ENCODE measurements around the gene IQGAP2.

The IQGAP2 gene

GRCh38 chr5:76378355-76378754, 24.7 kb upstream of the IQGAP2 start:
- Histone ChIP-seq H3K9me3 (ENCODE audit: insufficient read depth, low read length) (no peaks in the 10 kb centered on the region), H3K36me3 (ENCODE audit: insufficient read depth, insufficient read length, low read length) (no peaks in the 10 kb centered on the region), H3K27me3 (ENCODE audit: insufficient read depth, insufficient read length) (no peaks in the 10 kb centered on the region), H3K9ac (ENCODE audit: insufficient read length, low read depth) (no peak overlapping the region), H3K4me1 (ENCODE audit: insufficient read depth, insufficient read length) (no peaks in the 10 kb centered on the region), H3K4me3 (ENCODE audit: insufficient read length, low read depth) (no peak overlapping the region)
- TF ChIP-seq SUZ12 (IDR thresholded peaks at IDR 0.05; ENCODE audit: extremely low read depth, insufficient read depth, insufficient read length) (no peak), ZNF274 (IDR thresholded peaks at IDR 0.05; ENCODE audit: low read depth, low read length) (no peak), YY1 (IDR thresholded peaks at IDR 0.05; ENCODE audit: insufficient read depth, insufficient read length) (no peak)
- no peak for DNase-seq (ENCODE audit: low read depth, low spot score)

- Histone ChIP-seq H3K9me3 (ENCODE audit: insufficient read depth, low read length) (no peaks in the 10 kb centered on the region), H3K4me3 (ENCODE audit: insufficient read length, low read depth) (no peak overlapping the region), H3K4me1 (ENCODE audit: insufficient read depth, insufficient read length) (no peaks in the 10 kb centered on the region), H3K27me3 (ENCODE audit: insufficient read depth, insufficient read length) (no peaks in the 10 kb centered on the region), H3K9ac (ENCODE audit: insufficient read length, low read depth) (no peak overlapping the region), H3K36me3 (ENCODE audit: insufficient read depth, insufficient read length, low read length) (no peaks in the 10 kb centered on the region)
- no peak for DNase-seq (ENCODE audit: low read depth, low spot score)
- TF ChIP-seq ZNF274 (IDR thresholded peaks at IDR 0.05; ENCODE audit: low read depth, low read length) = no peak
- TF ChIP-seq SUZ12 (IDR thresholded peaks at IDR 0.05; ENCODE audit: extremely low read depth, insufficient read depth, insufficient read length) = no peak
- no peak for TF ChIP-seq YY1 (IDR thresholded peaks at IDR 0.05; ENCODE audit: insufficient read depth, insufficient read length)
Observed at GRCh38 chr5:76379316-76379715, 23.8 kb upstream of the IQGAP2 start.

GRCh38 chr5:76379855-76380254, 23.2 kb upstream of the IQGAP2 start:
- Histone ChIP-seq H3K27me3 (ENCODE audit: insufficient read depth, insufficient read length) (no peaks in the 10 kb centered on the region), H3K9me3 (ENCODE audit: insufficient read depth, low read length) (no peaks in the 10 kb centered on the region), H3K36me3 (ENCODE audit: insufficient read depth, insufficient read length, low read length) (no peaks in the 10 kb centered on the region), H3K9ac (ENCODE audit: insufficient read length, low read depth) (no peak overlapping the region), H3K4me1 (ENCODE audit: insufficient read depth, insufficient read length) (no peaks in the 10 kb centered on the region), H3K4me3 (ENCODE audit: insufficient read length, low read depth) (no peak overlapping the region)
- no peak for DNase-seq (ENCODE audit: low read depth, low spot score)
- no peak for TF ChIP-seq SUZ12 (IDR thresholded peaks at IDR 0.05; ENCODE audit: extremely low read depth, insufficient read depth, insufficient read length)
- TF ChIP-seq YY1 (IDR thresholded peaks at IDR 0.05; ENCODE audit: insufficient read depth, insufficient read length) = no peak
- TF ChIP-seq ZNF274 (IDR thresholded peaks at IDR 0.05; ENCODE audit: low read depth, low read length) = no peak

DNA sequence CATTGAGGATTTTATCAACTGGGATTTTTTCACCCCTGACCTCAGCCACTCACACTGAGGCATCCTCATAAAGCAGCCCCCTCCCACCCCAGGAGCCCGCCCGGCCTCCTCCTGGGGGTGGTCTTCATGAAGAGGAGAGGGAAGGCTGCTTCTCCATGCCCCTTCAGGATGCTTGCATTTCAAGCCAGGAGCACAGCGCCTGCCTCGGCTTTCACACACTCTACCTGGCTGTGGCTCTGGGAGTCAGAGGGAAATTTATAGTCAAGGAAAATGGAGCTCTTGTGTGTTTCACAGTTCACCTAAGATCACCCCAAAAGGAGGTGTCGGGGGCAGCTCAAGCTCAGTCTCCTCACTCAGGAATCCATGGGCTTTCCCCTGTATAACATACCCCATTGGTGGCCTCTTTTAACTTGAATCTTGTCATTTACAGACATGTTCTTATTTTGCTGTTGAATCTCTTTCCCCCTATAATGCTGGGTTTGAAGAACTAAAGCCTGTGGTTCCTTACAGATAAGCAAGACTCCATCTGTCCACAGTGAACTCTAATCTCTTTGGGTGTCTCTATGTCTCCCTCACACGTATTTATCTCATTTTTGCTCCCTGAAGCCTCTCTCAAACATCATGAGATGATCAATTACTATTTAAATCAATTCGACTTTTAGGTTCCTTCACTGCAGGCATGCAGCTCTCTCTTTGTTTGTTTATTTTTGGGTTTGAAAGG, 22.6 kb upstream of the IQGAP2 start:
- Histone ChIP-seq H3K27me3 (ENCODE audit: insufficient read depth, insufficient read length) (no peaks in the 10 kb centered on the region), H3K4me1 (ENCODE audit: insufficient read depth, insufficient read length) (no peaks in the 10 kb centered on the region), H3K4me3 (ENCODE audit: insufficient read length, low read depth) (no peak overlapping the region), H3K9ac (ENCODE audit: insufficient read length, low read depth) (no peak overlapping the region), H3K9me3 (ENCODE audit: insufficient read depth, low read length) (no peaks in the 10 kb centered on the region), H3K36me3 (ENCODE audit: insufficient read depth, insufficient read length, low read length) (no peaks in the 10 kb centered on the region)
- TF ChIP-seq YY1 (IDR thresholded peaks at IDR 0.05; ENCODE audit: insufficient read depth, insufficient read length) = no peak
- no peak for TF ChIP-seq SUZ12 (IDR thresholded peaks at IDR 0.05; ENCODE audit: extremely low read depth, insufficient read depth, insufficient read length)
- TF ChIP-seq ZNF274 (IDR thresholded peaks at IDR 0.05; ENCODE audit: low read depth, low read length) = no peak
- no peak for DNase-seq (ENCODE audit: low read depth, low spot score)

DNA sequence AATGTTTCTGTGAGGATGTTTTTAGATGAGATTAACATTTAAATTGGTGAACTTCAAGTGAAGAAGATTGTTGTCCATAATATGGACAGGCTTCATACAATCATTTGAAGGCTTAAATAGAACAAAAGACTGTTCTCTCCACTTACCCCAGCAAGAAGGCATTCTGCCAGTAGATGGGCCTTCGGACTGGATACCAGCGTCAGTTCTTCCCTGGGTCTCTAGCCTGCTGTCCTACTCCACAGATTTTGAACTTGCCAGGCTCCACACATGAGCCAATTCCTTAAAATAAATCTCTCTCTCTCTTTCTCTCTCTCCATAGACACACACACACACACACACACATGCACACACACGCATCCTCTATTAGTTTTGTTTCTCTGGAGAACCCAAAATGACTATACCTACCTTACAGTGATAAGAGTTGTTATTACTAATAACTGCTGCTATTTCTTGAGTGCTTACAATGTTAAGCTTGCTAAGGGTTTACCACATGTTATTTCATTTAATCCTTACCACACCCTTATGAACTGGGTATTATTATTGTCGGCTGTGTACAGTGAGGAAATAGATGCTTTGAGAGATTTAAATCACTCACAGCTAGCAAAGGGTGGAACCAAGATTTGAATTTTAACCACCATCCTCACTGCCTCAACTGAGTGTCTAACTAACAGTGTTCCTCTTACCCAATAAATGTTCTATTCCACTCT, 19.8 kb upstream of the IQGAP2 start:
- Histone ChIP-seq H3K27me3 (ENCODE audit: insufficient read depth, insufficient read length) (no peaks in the 10 kb centered on the region), H3K36me3 (ENCODE audit: insufficient read depth, insufficient read length, low read length) (no peaks in the 10 kb centered on the region), H3K4me1 (ENCODE audit: insufficient read depth, insufficient read length) (peaks cover 5% of the 10 kb centered on the region), H3K9ac (ENCODE audit: insufficient read length, low read depth) (no peak overlapping the region), H3K9me3 (ENCODE audit: insufficient read depth, low read length) (no peaks in the 10 kb centered on the region), H3K4me3 (ENCODE audit: insufficient read length, low read depth) (no peak overlapping the region)
- TF ChIP-seq YY1 (IDR thresholded peaks at IDR 0.05; ENCODE audit: insufficient read depth, insufficient read length) (no peak), ZNF274 (IDR thresholded peaks at IDR 0.05; ENCODE audit: low read depth, low read length) (no peak), SUZ12 (IDR thresholded peaks at IDR 0.05; ENCODE audit: extremely low read depth, insufficient read depth, insufficient read length) (no peak)
- no peak for DNase-seq (ENCODE audit: low read depth, low spot score)

GRCh38 chr5:76384189-76384588, 18.9 kb upstream of the IQGAP2 start:
- Histone ChIP-seq H3K36me3 (ENCODE audit: insufficient read depth, insufficient read length, low read length) (no peaks in the 10 kb centered on the region), H3K27me3 (ENCODE audit: insufficient read depth, insufficient read length) (no peaks in the 10 kb centered on the region), H3K4me1 (ENCODE audit: insufficient read depth, insufficient read length) (peaks cover 5% of the 10 kb centered on the region), H3K9me3 (ENCODE audit: insufficient read depth, low read length) (no peaks in the 10 kb centered on the region), H3K4me3 (ENCODE audit: insufficient read length, low read depth) (no peak overlapping the region), H3K9ac (ENCODE audit: insufficient read length, low read depth) (no peak overlapping the region)
- TF ChIP-seq ZNF274 (IDR thresholded peaks at IDR 0.05; ENCODE audit: low read depth, low read length) (no peak), SUZ12 (IDR thresholded peaks at IDR 0.05; ENCODE audit: extremely low read depth, insufficient read depth, insufficient read length) (no peak), YY1 (IDR thresholded peaks at IDR 0.05; ENCODE audit: insufficient read depth, insufficient read length) (no peak)
- no peak for DNase-seq (ENCODE audit: low read depth, low spot score)

GRCh38 chr5:76384705-76385104, 18.4 kb upstream of the IQGAP2 start:
- Histone ChIP-seq H3K9ac (ENCODE audit: insufficient read length, low read depth) (no peak overlapping the region), H3K36me3 (ENCODE audit: insufficient read depth, insufficient read length, low read length) (no peaks in the 10 kb centered on the region), H3K4me3 (ENCODE audit: insufficient read length, low read depth) (no peak overlapping the region), H3K9me3 (ENCODE audit: insufficient read depth, low read length) (no peaks in the 10 kb centered on the region), H3K27me3 (ENCODE audit: insufficient read depth, insufficient read length) (no peaks in the 10 kb centered on the region), H3K4me1 (ENCODE audit: insufficient read depth, insufficient read length) (peaks cover 5% of the 10 kb centered on the region)
- no peak for DNase-seq (ENCODE audit: low read depth, low spot score)
- TF ChIP-seq ZNF274 (IDR thresholded peaks at IDR 0.05; ENCODE audit: low read depth, low read length) (no peak), SUZ12 (IDR thresholded peaks at IDR 0.05; ENCODE audit: extremely low read depth, insufficient read depth, insufficient read length) (no peak), YY1 (IDR thresholded peaks at IDR 0.05; ENCODE audit: insufficient read depth, insufficient read length) (no peak)
